Uterine smooth muscle cell (primary cell): ENCODE results near the gene JSRP1. TPM values are rescaled to one million over a fixed set of nuclear protein-coding genes. Genes with fewer than 3 reads are reported as not detected.

ENCODE experiments used
- total RNA-seq: library from RNA; depleted of rRNA; stranded (reverse); fragments of >200 nt; gene quantifications from 2 replicates; pipeline ENCODE4 v1.2.3, GENCODE V29; 2014

Gene JSRP1, protein sequence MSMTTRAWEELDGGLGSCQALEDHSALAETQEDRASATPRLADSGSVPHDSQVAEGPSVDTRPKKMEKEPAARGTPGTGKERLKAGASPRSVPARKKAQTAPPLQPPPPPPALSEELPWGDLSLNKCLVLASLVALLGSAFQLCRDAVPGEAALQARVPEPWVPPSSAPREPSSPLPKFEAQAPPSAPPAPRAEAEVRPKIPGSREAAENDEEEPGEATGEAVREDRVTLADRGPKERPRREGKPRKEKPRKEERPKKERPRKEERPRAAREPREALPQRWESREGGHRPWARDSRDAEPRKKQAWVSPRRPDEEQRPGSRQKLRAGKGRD
- not detected in 2 replicates for total RNA-seq

GRCh38 chr19:2255982-2256685 is at the start of gene JSRP1:
JSRP1 (minus strand) TSS chr19:2256417; CDS start chr19:2255314, 1,103 bp downstream.

DNA sequence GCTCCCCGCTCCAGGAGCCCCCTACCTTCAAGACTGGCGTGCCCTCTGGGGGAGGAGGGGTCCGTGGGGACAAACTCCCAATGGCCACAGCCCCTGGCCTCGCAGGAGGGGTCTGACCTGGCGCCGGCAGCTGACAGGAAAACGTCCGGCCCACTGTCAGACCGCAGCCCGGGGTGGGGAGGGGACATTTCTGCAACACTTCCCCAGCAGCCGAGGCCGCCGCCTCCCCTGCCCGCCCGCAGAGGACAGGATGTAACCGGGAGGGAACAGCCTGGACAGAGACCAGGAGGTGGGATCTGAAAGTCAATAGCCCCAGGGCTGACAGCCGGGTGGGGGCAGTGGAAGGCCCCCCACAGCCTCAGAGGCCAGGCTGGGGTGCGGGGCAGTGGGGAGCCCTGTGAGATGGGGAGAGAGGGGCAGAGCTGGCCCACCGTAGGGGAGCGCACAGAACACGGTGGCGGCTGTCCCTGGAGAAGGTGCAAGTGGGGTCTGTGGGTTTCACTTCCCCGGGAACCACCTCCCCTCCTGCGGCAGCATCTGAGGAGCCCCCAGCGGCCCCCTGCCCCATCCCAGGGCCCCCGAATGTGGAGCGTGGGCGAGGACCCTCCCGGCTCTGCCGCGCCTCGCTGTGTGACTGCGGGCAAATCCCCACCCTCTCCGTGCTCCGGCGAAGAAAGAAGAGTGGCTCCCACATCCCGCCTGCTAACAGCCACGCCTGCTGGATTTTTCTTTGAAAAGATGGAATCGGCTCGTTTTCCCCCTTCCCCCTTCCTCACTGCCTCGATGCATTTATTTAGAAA is 26.0 kb upstream of the JSRP1 start, which contains the start of gene PEAK3:
Gene PEAK3 (minus strand): TSS at position 114 of the 800 bp plus-strand sequence. CDS start 1,244 bp downstream, outside the sequence.

GRCh38 chr19:2249010-2249866 is 7.0 kb downstream of the JSRP1 start, which contains the start of gene AMH:
AMH (plus strand) TSS chr19:2249323; CDS start chr19:2249333, 10 bp downstream.

GRCh38 chr19:2236314-2237050 is 19.7 kb downstream of the JSRP1 start, which contains the start of the genes PLEKHJ1 and SF3A2:
PLEKHJ1 (minus strand) TSS chr19:2236329; CDS start chr19:2236248, 81 bp downstream.
SF3A2 (plus strand) TSS chr19:2236824; CDS start chr19:2243419, 6,595 bp downstream.

Other genes with a start within 250 kb of the JSRP1 start
- 54.8 and 65.1 TPM in 2 replicates for gene BTBD2, start 240.7 kb downstream of the JSRP1 start, total RNA-seq
- 68.3 and 189 TPM in 2 replicates for gene MKNK2, start 205.2 kb downstream of the JSRP1 start, total RNA-seq
- gene MOB3A, start 160.1 kb downstream of the JSRP1 start, total RNA-seq: 33.5 and 36.7 TPM in 2 replicates
- gene IZUMO4, start 159.5 kb downstream of the JSRP1 start, total RNA-seq: 0.89 and 2.1 TPM in 2 replicates
- 109 and 150 TPM in 2 replicates for gene AP3D1, start 104.9 kb downstream of the JSRP1 start, total RNA-seq
- 5.4 and 9.4 TPM in 2 replicates for gene DOT1L, start 92.5 kb downstream of the JSRP1 start, total RNA-seq
- gene PLEKHJ1, start 20.1 kb downstream of the JSRP1 start, total RNA-seq: 61.1 and 68.4 TPM in 2 replicates
- gene SF3A2, start 19.6 kb downstream of the JSRP1 start, total RNA-seq: 31.4 and 40.7 TPM in 2 replicates
- gene AMH, start 7.1 kb downstream of the JSRP1 start, total RNA-seq: 0.66 and 1.6 TPM in 2 replicates
- gene PEAK3, start 25.8 kb upstream of the JSRP1 start, total RNA-seq: not detected in 2 replicates
- gene LINGO3, start 51.7 kb upstream of the JSRP1 start, total RNA-seq: under 0.01 TPM in 1 of 2 replicates, not detected in the other
- 115 and 162 TPM in 2 replicates for gene LSM7, start 72.2 kb upstream of the JSRP1 start, total RNA-seq
- 38.5 and 39.9 TPM in 2 replicates for gene SPPL2B, start 72.3 kb upstream of the JSRP1 start, total RNA-seq
- not detected in 2 replicates for gene TMPRSS9, start 103.8 kb upstream of the JSRP1 start, total RNA-seq
- gene TIMM13, start 171.2 kb upstream of the JSRP1 start, total RNA-seq: 36.2 and 46.6 TPM in 2 replicates
- 100 and 208 TPM in 2 replicates for gene LMNB2, start 200.5 kb upstream of the JSRP1 start, total RNA-seq
- 22.2 and 31.1 TPM in 2 replicates for gene GADD45B, start 219.7 kb upstream of the JSRP1 start, total RNA-seq